ENCODE measurements around the gene CELA3A.

The CELA3A gene

GRCh38 chr1:22024485-22025367 lies 23.3 kb downstream of the CELA3A start:
- Histone ChIP-seq H2BK120ac (ENCODE audit: low read depth, low read length) (no peak overlapping the region), H3K27ac (ENCODE audit: low read length, poor library complexity, severe bottlenecking) (peak overlapping the region; percentile 95), H2BK5ac (ENCODE audit: low read depth, low read length, poor library complexity, severe bottlenecking) (no peak overlapping the region), H2AK5ac (ENCODE audit: low read length, severe bottlenecking) (no peak overlapping the region), H2BK12ac (ENCODE audit: low read length in 2 of 2) (peak overlapping the region; percentile 89 to 92), H4K8ac (ENCODE audit: low read length) (peak overlapping the region; percentile 76), H3K79me1 (replicated peaks; ENCODE audit: low read length, poor library complexity, severe bottlenecking) (peaks cover 5% of the 10 kb centered on the region), H3K36me3 (ENCODE audit: control insufficient read depth in 1 of 2, insufficient read depth in 2 of 2, low read depth in 1 of 2, low read length in 2 of 2) (peaks cover 0 to 6% of the 10 kb centered on the region in 2 experiments), H3K18ac (ENCODE audit: low read depth in 1 of 2, low read length in 2 of 2) (peak overlapping the region; percentile 72 to 84), H3K4me1 (ENCODE audit: control insufficient read depth, insufficient read depth, low read depth, low read length) (peaks cover 14% of the 10 kb centered on the region), H3K9ac (ENCODE audit: low read length) (peak overlapping the region; percentile 98), H2AFZ (ENCODE audit: low read depth, low read length) (peak overlapping the region; percentile 72), H3K4me2 (ENCODE audit: low read length, poor library complexity, severe bottlenecking) (peak overlapping the region; percentile 65), H3K23ac (ENCODE audit: low read length in 2 of 2) (no peak overlapping the region), H4K91ac (ENCODE audit: low read length) (peak overlapping the region; percentile 4), H3K14ac (ENCODE audit: low read length in 2 of 2) (peak overlapping the region in 1 of 2 experiments; percentile 35), H2BK15ac (ENCODE audit: low read depth, poor library complexity, severe bottlenecking) (peak overlapping the region; percentile 6), H3K27me3 (ENCODE audit: control insufficient read depth in 1 of 2, insufficient read depth in 1 of 2, low read length in 2 of 2) (no peaks in the 10 kb centered on the region), H3K9me3 (ENCODE audit: control insufficient read depth, low read length) (no peaks in the 10 kb centered on the region), H3K4ac (ENCODE audit: low read depth in 1 of 2, low read length in 2 of 2) (peak overlapping the region; percentile 17 to 68), H3K4me3 (ENCODE audit: insufficient read depth in 1 of 2, low read depth in 1 of 2, low read length in 2 of 2) (peak overlapping the region; percentile 46 to 96)
- DNase-seq = peak; percentile 95
- WGBS = 23% methylated on average over 33 of the region's 33 CpGs

GRCh38 chr1:22025368-22026155 lies 24.1 kb downstream of the CELA3A start:
- no peaks in the 10 kb centered on the region for H3K9me3 ChIP-seq (ENCODE audit: control insufficient read depth, low read length)
- peak overlapping the region; percentile 98 for H3K9ac ChIP-seq (ENCODE audit: low read length)
- peaks cover 5% of the 10 kb centered on the region for H3K79me1 ChIP-seq (replicated peaks; ENCODE audit: low read length, poor library complexity, severe bottlenecking)
- peak overlapping the region in 1 of 2 experiments; percentile 99 for H3K14ac ChIP-seq (ENCODE audit: low read length in 2 of 2)
- H3K4ac ChIP-seq (ENCODE audit: low read depth in 1 of 2, low read length in 2 of 2) = peak overlapping the region; percentile 79 to 99
- peaks cover 3 to 6% of the 10 kb centered on the region in 2 experiments for H3K36me3 ChIP-seq (ENCODE audit: control insufficient read depth in 1 of 2, insufficient read depth in 2 of 2, low read depth in 1 of 2, low read length in 2 of 2)
- peak overlapping the region in 1 of 2 experiments; percentile 45 for H2BK12ac ChIP-seq (ENCODE audit: low read length in 2 of 2)
- peaks cover 14% of the 10 kb centered on the region for H3K4me1 ChIP-seq (ENCODE audit: control insufficient read depth, insufficient read depth, low read depth, low read length)
- H2AK5ac ChIP-seq (ENCODE audit: low read length, severe bottlenecking) = peak overlapping the region; percentile 23
- peak overlapping the region; percentile 71 to 100 for H3K18ac ChIP-seq (ENCODE audit: low read depth in 1 of 2, low read length in 2 of 2)
- peak overlapping the region; percentile 96 to 99 for H3K4me3 ChIP-seq (ENCODE audit: insufficient read depth in 1 of 2, low read depth in 1 of 2, low read length in 2 of 2)
- H3K4me2 ChIP-seq (ENCODE audit: low read length, poor library complexity, severe bottlenecking) = peak overlapping the region; percentile 83
- no peaks in the 10 kb centered on the region for H3K27me3 ChIP-seq (ENCODE audit: control insufficient read depth in 1 of 2, insufficient read depth in 1 of 2, low read length in 2 of 2)
- under 1% methylated on average over 27 of the region's 42 CpGs for WGBS
- H2BK5ac ChIP-seq (ENCODE audit: low read depth, low read length, poor library complexity, severe bottlenecking) = peak overlapping the region; percentile 73
- peak overlapping the region; percentile 92 for H4K91ac ChIP-seq (ENCODE audit: low read length)
- H3K27ac ChIP-seq (ENCODE audit: low read length, poor library complexity, severe bottlenecking) = peak overlapping the region; percentile 95
- peak overlapping the region; percentile 93 for H4K8ac ChIP-seq (ENCODE audit: low read length)
- peak overlapping the region; percentile 87 for H2BK15ac ChIP-seq (ENCODE audit: low read depth, poor library complexity, severe bottlenecking)
- no peak overlapping the region for H3K23ac ChIP-seq (ENCODE audit: low read length in 2 of 2)
- peak; percentile 94 for DNase-seq
- H2AFZ ChIP-seq (ENCODE audit: low read depth, low read length) = peak overlapping the region; percentile 87
- H2BK120ac ChIP-seq (ENCODE audit: low read depth, low read length) = peak overlapping the region; percentile 22

- H4K8ac ChIP-seq (ENCODE audit: low read length) = no peak overlapping the region
- H3K9me3 ChIP-seq (ENCODE audit: control insufficient read depth, low read length) = no peaks in the 10 kb centered on the region
- H2AFZ ChIP-seq (ENCODE audit: low read depth, low read length) = no peak overlapping the region
- no peak for DNase-seq
- WGBS = 85% methylated on average over 3 of the region's 3 CpGs
- no peak overlapping the region for H3K27ac ChIP-seq (ENCODE audit: low read length, poor library complexity, severe bottlenecking)
- no peaks in the 10 kb centered on the region for H3K27me3 ChIP-seq (ENCODE audit: control insufficient read depth in 1 of 2, insufficient read depth in 1 of 2, low read length in 2 of 2)
- H3K79me1 ChIP-seq (replicated peaks; ENCODE audit: low read length, poor library complexity, severe bottlenecking) = peaks cover 9% of the 10 kb centered on the region
- no peak overlapping the region for H2BK15ac ChIP-seq (ENCODE audit: low read depth, poor library complexity, severe bottlenecking)
- peaks cover 3 to 14% of the 10 kb centered on the region in 2 experiments for H3K36me3 ChIP-seq (ENCODE audit: control insufficient read depth in 1 of 2, insufficient read depth in 2 of 2, low read depth in 1 of 2, low read length in 2 of 2)
- no peak overlapping the region for H3K9ac ChIP-seq (ENCODE audit: low read length)
- no peak overlapping the region for H3K4me2 ChIP-seq (ENCODE audit: low read length, poor library complexity, severe bottlenecking)
- no peak overlapping the region for H3K23ac ChIP-seq (ENCODE audit: low read length in 2 of 2)
- H3K4me1 ChIP-seq (ENCODE audit: control insufficient read depth, insufficient read depth, low read depth, low read length) = peaks cover 14% of the 10 kb centered on the region
- H3K4me3 ChIP-seq (ENCODE audit: insufficient read depth in 1 of 2, low read depth in 1 of 2, low read length in 2 of 2) = no peak overlapping the region
- no peak overlapping the region for H3K14ac ChIP-seq (ENCODE audit: low read length in 2 of 2)
- H3K4ac ChIP-seq (ENCODE audit: low read depth in 1 of 2, low read length in 2 of 2) = no peak overlapping the region
- H2BK5ac ChIP-seq (ENCODE audit: low read depth, low read length, poor library complexity, severe bottlenecking) = no peak overlapping the region
- no peak overlapping the region for H3K18ac ChIP-seq (ENCODE audit: low read depth in 1 of 2, low read length in 2 of 2)
- no peak overlapping the region for H2BK12ac ChIP-seq (ENCODE audit: low read length in 2 of 2)
- no peak overlapping the region for H2AK5ac ChIP-seq (ENCODE audit: low read length, severe bottlenecking)
- no peak overlapping the region for H2BK120ac ChIP-seq (ENCODE audit: low read depth, low read length)
- H4K91ac ChIP-seq (ENCODE audit: low read length) = no peak overlapping the region
Observed at GRCh38 chr1:22026924-22027289, 25.4 kb downstream of the CELA3A start.

GRCh38 chr1:22030057-22030456 lies 28.6 kb downstream of the CELA3A start:
- Histone ChIP-seq H3K27me3 (ENCODE audit: control insufficient read depth in 1 of 2, insufficient read depth in 1 of 2, low read length in 2 of 2) (no peaks in the 10 kb centered on the region), H2BK120ac (ENCODE audit: low read depth, low read length) (no peak overlapping the region)

More at GRCh38 chr1:22030057-22030456, 28.6 kb downstream of the CELA3A start:
- no peak overlapping the region for H2AFZ ChIP-seq (ENCODE audit: low read depth, low read length)
- H4K91ac ChIP-seq (ENCODE audit: low read length) = no peak overlapping the region
- 74% methylated on average over 4 of the region's 4 CpGs for WGBS
- no peak overlapping the region for H3K4me2 ChIP-seq (ENCODE audit: low read length, poor library complexity, severe bottlenecking)
- peaks cover 3 to 14% of the 10 kb centered on the region in 2 experiments for H3K36me3 ChIP-seq (ENCODE audit: control insufficient read depth in 1 of 2, insufficient read depth in 2 of 2, low read depth in 1 of 2, low read length in 2 of 2)
- no peak overlapping the region for H2BK12ac ChIP-seq (ENCODE audit: low read length in 2 of 2)
- H3K4ac ChIP-seq (ENCODE audit: low read depth in 1 of 2, low read length in 2 of 2) = peak overlapping the region in 1 of 2 experiments; percentile 46
- H3K4me1 ChIP-seq (ENCODE audit: control insufficient read depth, insufficient read depth, low read depth, low read length) = peaks cover 3% of the 10 kb centered on the region
- H3K18ac ChIP-seq (ENCODE audit: low read depth in 1 of 2, low read length in 2 of 2) = no peak overlapping the region
- no peak overlapping the region for H3K23ac ChIP-seq (ENCODE audit: low read length in 2 of 2)
- H3K4me3 ChIP-seq (ENCODE audit: insufficient read depth in 1 of 2, low read depth in 1 of 2, low read length in 2 of 2) = no peak overlapping the region
- no peak overlapping the region for H2AK5ac ChIP-seq (ENCODE audit: low read length, severe bottlenecking)
- H2BK15ac ChIP-seq (ENCODE audit: low read depth, poor library complexity, severe bottlenecking) = no peak overlapping the region
- no peak for DNase-seq
- no peak overlapping the region for H3K14ac ChIP-seq (ENCODE audit: low read length in 2 of 2)
- peaks cover 7% of the 10 kb centered on the region for H3K79me1 ChIP-seq (replicated peaks; ENCODE audit: low read length, poor library complexity, severe bottlenecking)
- no peaks in the 10 kb centered on the region for H3K9me3 ChIP-seq (ENCODE audit: control insufficient read depth, low read length)
- no peak overlapping the region for H3K9ac ChIP-seq (ENCODE audit: low read length)
- H4K8ac ChIP-seq (ENCODE audit: low read length) = no peak overlapping the region
- H2BK5ac ChIP-seq (ENCODE audit: low read depth, low read length, poor library complexity, severe bottlenecking) = no peak overlapping the region
- no peak overlapping the region for H3K27ac ChIP-seq (ENCODE audit: low read length, poor library complexity, severe bottlenecking)

Data from mesenchymal stem cell (in vitro differentiated cells and primary cell).